Left colon (tissue), 2 donors: ENCODE measurements around the gene RELT. TPM values are rescaled to one million over a fixed set of nuclear protein-coding genes. Genes with fewer than 3 reads are reported as not detected.

Experiments
- total RNA-seq, 2 donors: library from RNA; stranded (reverse); fragmentation: NEBNext Ultra II Directional; extraction: Animal tissue kit (Norgen Biotek cat#: 25700); gene quantifications; one replicate each; pipeline ENCODE4 v1.2.1, GENCODE V29; 2021
- donor health status: DM: no; HTN: no; CAD: no.
- donor health status: DM: yes; HTN: yes; CAD: no.

The RELT gene
- total RNA-seq, 2 donors from 2014 or later, result 2.6 to 3.1 TPM

Other genes with a start within 250 kb of the RELT start
- 10 to 100 TPM; 20.0 to 22.1 TPM for gene FCHSD2, start 234.1 kb upstream of the RELT start, total RNA-seq
- 10 to 100 TPM; 14.5 to 20.4 TPM for gene P2RY2, start 158.1 kb upstream of the RELT start, total RNA-seq
- gene P2RY6, start 104.1 kb upstream of the RELT start, total RNA-seq, result 1 to 10 TPM; 1.5 to 1.8 TPM
- gene ARHGEF17, start 68.1 kb upstream of the RELT start, total RNA-seq, result 10 to 100 TPM in 1 of 2 donors, 1 to 10 TPM in 1; 6.8 to 14.4 TPM
- 10 to 100 TPM; 18.8 to 23.3 TPM for gene FAM168A, start 221.7 kb downstream of the RELT start, total RNA-seq